COR-L47 (cell line): ENCODE results near the gene ACSS1.

ENCODE experiments used
- DNase-seq: peaks from one replicate; lab custom pipeline; 2025; lab: John Stamatoyannopoulos, UW

ACSS1 gene

DNA sequence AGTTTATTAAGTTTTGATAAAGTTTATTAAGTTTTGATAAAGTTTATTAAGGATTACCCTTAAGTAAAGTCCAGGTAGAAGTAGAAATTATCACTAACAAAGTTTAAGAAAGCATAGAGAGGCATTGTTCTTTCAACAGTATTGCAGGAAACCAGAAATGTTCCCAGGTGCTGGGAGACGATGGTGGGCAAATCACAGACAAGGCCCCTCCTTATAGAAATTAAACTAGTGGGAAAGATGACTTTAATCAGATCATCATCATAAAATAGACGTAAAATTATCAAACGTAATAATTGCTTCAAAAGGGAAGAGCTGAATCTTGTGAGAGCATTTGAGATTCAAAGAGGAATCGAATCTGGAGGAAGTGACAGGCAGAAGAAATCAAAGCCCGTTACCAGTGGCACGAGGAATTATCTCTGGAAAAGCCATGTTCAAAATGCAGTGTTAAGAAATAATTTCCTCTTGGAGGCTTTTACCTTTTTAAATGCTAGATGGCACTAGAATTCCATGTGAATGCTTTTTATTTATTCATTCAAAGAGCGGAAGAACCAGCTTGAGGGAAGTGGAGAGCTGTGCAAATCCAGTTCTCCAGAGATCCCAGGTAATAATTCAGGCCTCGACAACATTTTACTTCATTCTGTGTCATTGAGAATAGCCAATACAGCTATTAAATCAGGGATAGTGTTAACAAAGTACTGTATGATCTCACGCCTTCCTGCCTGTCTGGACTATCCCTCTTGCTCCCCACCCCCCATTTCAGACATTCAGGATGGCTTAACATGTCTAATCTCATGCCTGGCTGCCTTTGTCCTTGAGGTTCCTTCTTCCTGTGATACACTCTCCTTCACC is 64.4 kb downstream of the ACSS1 start:
- peak; percentile 46 for DNase-seq

DNA sequence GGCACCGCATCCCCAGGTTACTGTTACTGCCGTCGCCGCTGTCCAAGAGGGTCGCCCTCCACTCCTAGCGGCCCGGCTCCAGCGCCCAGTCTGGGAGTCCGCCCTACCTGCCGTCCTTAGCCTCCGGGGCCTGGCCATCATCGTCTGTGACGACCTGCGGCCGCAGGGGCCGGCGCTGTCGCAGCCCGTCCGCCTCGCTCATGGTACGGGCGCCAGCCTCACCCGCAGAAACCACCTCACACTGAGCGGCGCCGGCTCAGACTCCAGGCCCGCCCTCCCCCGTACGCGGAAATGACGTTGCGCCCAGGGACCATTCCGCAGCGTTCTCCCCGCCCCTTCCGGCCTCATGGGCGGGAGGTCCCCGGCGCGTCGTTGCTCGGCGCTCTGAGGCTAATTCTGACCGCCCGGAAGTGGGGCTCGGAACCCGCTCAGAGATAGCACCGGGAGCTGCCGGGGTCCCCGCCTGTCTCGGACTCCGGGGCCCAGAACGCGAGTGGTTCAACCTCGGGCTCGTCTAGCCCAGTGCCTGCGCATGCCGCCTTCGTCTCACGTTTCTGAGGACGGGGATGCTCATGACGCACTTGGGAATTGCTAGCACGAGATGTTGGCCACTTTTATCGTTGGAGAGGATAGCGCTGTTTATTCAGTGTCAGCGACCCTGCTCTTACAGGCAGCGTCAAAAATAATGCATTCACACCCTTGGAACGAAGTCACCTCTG is 65.3 kb downstream of the ACSS1 start, which contains the start of gene APMAP:
TSS of gene APMAP (minus strand) at position 265 of the 719 bp plus-strand sequence. CDS start at position 202, 63 bp downstream.
- peak; percentile 93 for DNase-seq

- DNase-seq: no peak
Observed at GRCh38 chr20:24991897-24992486, 65.9 kb downstream of the ACSS1 start.

DNA sequence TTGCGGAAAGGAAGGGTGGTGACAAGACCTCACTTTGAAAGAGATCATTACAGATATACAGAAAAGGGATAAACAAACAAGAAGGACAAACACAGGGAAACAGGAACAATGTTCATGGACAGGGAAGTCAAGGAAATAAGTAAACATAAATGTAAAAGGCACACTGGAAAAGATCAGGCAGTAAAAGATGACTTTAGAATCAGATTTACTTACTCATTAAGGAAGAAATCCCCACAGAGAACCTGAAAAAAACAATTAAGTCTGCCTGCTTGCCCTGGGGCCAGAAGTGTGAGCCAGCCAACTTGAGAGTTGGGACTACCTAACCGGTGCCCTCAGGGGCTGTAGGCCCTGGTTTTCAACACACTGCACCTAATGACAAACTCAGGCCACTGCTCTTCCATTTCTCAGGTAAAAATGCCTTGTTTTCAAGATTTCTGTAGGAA is 67.1 kb downstream of the ACSS1 start:
- no peak for DNase-seq

DNA sequence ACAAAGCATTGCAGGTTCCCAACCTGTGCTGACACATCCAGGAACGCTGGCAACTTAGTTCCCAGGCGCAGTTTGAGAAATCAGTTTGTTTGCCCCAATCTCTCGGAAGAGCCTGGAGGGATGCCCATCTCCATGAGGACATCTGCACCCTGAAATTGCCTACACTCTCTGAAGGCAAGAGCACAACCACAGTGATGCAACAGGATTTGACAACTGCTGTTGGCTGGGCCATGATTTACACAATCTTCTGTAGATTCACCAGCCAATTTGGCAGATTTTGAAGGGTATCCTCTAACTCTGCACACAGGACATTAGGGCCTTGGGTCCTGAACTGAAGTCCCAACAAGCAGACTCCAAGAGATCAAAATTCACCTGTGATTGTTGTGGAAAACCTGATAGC is 68.8 kb downstream of the ACSS1 start:
- no peak for DNase-seq

DNA sequence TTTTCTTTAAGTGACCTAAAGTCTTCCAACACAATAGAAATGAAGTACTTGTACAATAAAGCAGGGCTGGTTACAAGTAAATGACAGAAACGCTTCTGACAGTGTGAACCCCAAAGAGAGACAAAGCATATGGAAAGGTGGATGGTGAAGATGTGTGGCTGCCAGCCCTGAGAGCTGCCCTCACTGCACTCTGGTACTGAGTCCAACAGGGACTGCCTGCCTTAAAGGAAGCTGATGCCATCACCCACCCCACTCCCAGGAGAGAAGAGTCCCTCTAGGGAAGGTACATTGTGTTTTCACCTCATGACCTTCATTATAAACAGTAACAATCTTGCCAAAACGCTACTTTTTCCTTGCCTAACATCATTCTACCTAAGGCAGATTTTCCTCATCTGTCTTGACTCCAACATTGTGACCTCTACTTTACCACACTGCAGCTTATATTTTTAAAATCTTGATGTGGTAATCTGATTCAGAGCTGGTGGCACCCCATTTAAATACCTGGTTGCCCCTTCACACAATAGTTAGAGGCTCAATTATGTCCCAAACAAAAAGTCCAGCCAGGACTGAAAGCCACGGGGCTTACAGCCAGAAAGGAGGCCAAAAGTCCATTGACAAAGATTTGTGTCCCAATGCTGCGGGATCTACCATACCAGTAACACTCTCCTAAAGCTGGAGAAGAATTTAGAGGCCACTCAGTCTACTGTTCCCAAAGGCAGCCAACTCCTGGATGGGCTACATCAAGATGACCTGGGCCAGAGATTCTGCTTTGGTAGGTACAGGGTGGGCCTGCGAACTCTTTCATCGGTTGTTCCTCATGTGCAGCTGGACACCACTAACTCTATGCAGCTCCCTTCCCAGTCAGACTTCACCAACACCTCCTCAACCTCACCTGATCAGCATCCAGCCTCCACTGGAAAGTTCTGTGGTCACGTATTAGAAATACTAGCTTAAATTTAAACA is 69.8 kb downstream of the ACSS1 start:
- no peak for DNase-seq

- DNase-seq: no peak
Observed at GRCh38 chr20:24987244-24987643, 70.7 kb downstream of the ACSS1 start.

- no peak for DNase-seq
Observed at GRCh38 chr20:24986436-24987015, 71.4 kb downstream of the ACSS1 start.

DNA sequence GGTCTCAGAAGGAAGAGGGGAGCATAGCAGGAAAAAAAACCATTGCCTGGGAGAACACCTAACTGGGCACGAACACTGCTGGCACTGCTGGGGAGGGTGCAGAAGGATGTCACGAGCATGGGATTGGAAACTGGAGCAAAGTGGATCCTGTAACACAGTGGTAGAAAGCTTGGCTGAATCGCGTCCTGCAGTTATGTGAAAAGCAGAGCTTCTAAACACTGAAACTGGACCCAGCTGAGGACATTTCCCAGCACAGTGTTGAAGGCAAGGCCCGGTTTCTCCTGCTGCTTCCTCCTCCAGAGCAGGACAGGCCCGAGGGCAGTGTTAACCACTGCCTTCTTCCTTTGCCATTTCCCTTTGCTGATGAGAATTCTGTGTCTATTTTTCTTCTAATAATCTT is 72.1 kb downstream of the ACSS1 start:
- DNase-seq: no peak

- DNase-seq: no peak
Observed at GRCh38 chr20:24984961-24985640, 72.8 kb downstream of the ACSS1 start.

GRCh38 chr20:24983896-24984295 is 74.0 kb downstream of the ACSS1 start:
- no peak for DNase-seq

DNA sequence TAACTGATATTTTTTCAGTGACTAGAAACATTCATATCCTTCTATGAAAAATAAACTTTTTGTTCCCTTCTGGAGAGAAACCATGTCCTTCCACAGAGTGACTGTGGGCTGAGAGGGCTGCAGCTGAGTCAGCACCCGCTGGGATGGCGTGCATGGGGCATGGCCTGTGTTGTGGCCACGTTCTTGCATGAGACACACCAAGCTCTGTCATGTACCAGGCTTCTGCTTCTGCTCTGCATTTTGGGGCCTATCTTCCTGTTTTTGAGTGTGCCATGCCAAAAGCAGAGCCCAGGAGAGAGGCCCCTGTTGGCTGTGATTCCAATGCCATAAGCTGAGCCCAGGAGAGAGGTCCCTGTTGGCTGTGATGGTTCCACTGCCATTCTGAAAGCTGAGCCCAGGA is 76.1 kb downstream of the ACSS1 start:
- DNase-seq: no peak

DNA sequence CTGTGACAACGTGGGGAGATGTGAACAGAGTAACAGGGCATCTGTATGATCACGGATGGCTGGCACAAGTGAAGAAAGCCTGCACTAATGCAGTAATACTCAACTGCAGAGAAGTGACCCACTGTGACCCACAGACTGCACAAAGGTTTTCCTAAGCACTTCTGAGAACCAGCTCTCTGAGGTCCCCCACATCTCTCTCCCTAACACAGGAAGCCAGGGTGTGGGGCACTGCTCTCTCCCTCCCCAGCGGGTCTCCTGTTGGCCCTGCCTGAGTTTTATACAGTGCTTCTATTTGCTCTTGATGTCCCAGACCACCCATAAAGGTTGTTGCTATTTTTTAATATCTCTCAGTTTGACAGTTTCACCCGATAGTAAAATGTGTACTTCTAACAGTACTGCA is 76.7 kb downstream of the ACSS1 start:
- DNase-seq: no peak

GRCh38 chr20:24980291-24981053 is 77.5 kb downstream of the ACSS1 start:
- DNase-seq: no peak

- no peak for DNase-seq
Observed at GRCh38 chr20:24979036-24979960, 78.6 kb downstream of the ACSS1 start.

DNA sequence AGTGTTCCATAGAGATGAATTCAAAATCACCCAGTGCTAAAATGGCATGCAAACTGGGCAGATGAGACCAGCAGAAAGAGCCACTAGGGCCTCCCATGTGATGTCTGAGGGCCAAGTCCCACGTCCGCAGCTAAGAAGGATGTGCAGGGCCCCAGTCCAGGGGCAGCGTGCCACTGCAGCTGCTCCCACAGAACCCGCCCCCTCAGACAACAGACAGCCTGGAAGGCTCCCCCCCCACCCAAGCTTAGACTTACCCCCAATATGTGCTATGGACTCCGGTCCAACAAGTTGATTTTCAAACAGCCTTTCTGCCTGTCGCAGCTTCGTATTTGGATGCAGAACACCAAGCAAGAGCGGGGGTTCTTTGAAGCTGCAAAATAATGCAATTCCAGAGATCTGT is 79.4 kb downstream of the ACSS1 start:
- DNase-seq: no peak

- DNase-seq: no peak
Observed at GRCh38 chr20:24977797-24978196, 80.1 kb downstream of the ACSS1 start.

DNA sequence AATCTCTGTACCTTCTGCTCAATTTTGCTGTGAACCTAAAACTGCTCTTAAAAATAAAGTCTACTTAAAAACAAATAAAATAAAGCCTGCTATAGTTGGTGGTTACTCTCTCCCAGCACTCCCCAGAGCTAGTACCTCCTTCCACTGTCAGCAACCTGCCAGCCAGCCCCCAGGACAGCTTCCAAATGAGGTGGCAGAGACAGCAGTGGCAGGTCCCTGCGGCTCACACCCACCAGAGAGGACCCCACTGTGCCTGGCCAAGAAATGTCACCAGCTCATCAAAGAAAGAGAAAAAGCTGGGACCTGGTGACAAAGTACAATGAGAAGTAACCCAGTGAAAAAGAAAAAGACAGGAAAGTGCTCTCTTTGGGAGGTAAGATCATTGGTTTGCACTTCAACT is 80.6 kb downstream of the ACSS1 start:
- no peak for DNase-seq

DNA sequence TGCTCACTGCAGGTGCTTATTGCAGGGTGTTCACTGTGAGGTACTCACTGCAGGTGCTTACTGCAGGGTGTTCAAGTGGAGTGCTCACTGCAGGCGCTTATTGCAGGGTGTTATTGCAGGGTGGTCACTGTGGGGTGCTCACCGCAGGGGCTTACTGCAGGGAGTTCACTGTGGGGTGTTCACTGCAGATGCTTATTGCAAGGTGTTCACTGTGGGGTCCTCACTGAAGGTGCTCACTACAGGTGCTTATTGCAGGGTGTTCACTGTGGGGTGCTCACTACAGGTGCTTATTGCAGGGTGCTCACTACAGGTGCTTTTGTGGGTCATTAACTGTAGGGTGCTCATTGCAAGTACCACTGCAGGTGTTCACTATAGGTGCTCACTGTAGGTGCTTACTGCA is 85.6 kb downstream of the ACSS1 start:
- no peak for DNase-seq
